Panc1 (cell line): Measurements from ENCODE around the gene RSAD1. TPM values are rescaled to one million over a fixed set of nuclear protein-coding genes. Genes with fewer than 3 reads are reported as not detected.

Experiments
- ATAC-seq: fragments of 200-7000 bp; cut with Tn5 transposase; 2 replicates; pipeline ENCODE4 v1.9.1; 2020; ENCODE audit warnings: mild to moderate bottlenecking, moderate library complexity
- BruUV-seq: library from RNA; stranded (reverse); fragments of 400-500 nt; replicated peaks from 2 replicates; lab custom pipeline; 2021; lab: Mats Ljungman, UMichigan
- CTCF ChIA-PET: fragments of 300-600 bp; sonication (Branson Sonifier 250); formaldehyde crosslinking; loops from one replicate; lab custom pipeline; 2022; ENCODE audit warnings: antibody characterized with exemption; lab: Charles Lee
- POLR2A ChIA-PET: fragments of 300-600 bp; sonication (Branson Sonifier 250); formaldehyde crosslinking; loops from one replicate; lab custom pipeline; 2022; ENCODE audit warnings: antibody characterized with exemption; lab: Charles Lee
- DNase-seq: peaks from one replicate; pipeline ENCODE4 v3.0.0-alpha.2; 2010; ENCODE audit warnings: low read depth, low spot score
- H3K27ac ChIP-seq: 2 replicates; pipeline ENCODE4 v1.5.1; 2011; ENCODE audit warnings: mild to moderate bottlenecking, low read length, inconsistent platforms
- H3K27me3 ChIP-seq: fragments of 200-500 bp; sonication (Bioruptor generic); 2 replicates; pipeline ENCODE4 v1.6.0; 2014; ENCODE audit warnings: low read length, inconsistent platforms; ENCODE audit not compliant: control insufficient read depth, insufficient read depth
- H3K36me3 ChIP-seq: fragments of 200-500 bp; sonication (Bioruptor generic); 2 replicates; pipeline ENCODE4 v1.5.1; 2014; ENCODE audit warnings: inconsistent platforms, mild to moderate bottlenecking, low read length, moderate library complexity; ENCODE audit not compliant: control insufficient read depth, insufficient read depth
- H3K4me1 ChIP-seq: 2 replicates; pipeline ENCODE4 v1.5.1; 2011; ENCODE audit warnings: inconsistent platforms, mild to moderate bottlenecking, low read length, moderate library complexity; ENCODE audit not compliant: control insufficient read depth, insufficient read depth
- H3K4me3 ChIP-seq, 2 experiments: 2 replicates each; pipeline ENCODE4 v1.5.1; 2011 to 2012; ENCODE audit warnings: low read depth in 2 of 2, low read length in 2 of 2, mild to moderate bottlenecking in 2 of 2, inconsistent platforms in 1 of 2, moderate library complexity in 1 of 2
- H3K9me3 ChIP-seq: fragments of 200-500 bp; sonication (Bioruptor generic); 2 replicates; pipeline ENCODE4 v1.5.1; 2014; ENCODE audit warnings: low read depth, mild to moderate bottlenecking, inconsistent platforms, low read length, moderate library complexity; ENCODE audit not compliant: control insufficient read depth, insufficient read depth
- CTCF ChIP-seq: fragments of 450-650 bp; IDR thresholded peaks from 2 replicates; pipeline ENCODE4 v1.5.1; 2017; ENCODE audit warnings: mild to moderate bottlenecking
- POLR2AphosphoS5 ChIP-seq: IDR thresholded peaks from 2 replicates; pipeline ENCODE4 v1.6.1; 2012; ENCODE audit warnings: mild to moderate bottlenecking, low read depth, low read length, moderate library complexity
- REST ChIP-seq, 2 experiments: IDR thresholded peaks; 2 replicates each; pipeline ENCODE4 v1.6.1; 2011 to 2012; ENCODE audit warnings: low read depth in 2 of 2, control low read depth in 1 of 2, low read length in 1 of 2, mild to moderate bottlenecking in 1 of 2, moderate library complexity in 1 of 2; ENCODE audit not compliant: insufficient read depth in 1 of 2
- SIN3A ChIP-seq: IDR thresholded peaks from 2 replicates; pipeline ENCODE4 v1.6.1; 2012; ENCODE audit warnings: low read depth, mild to moderate bottlenecking, low read length, moderate library complexity, borderline replicate concordance; ENCODE audit not compliant: insufficient read depth
- TCF7L2 ChIP-seq: IDR thresholded peaks from 2 replicates; pipeline ENCODE4 v1.6.1; 2011; ENCODE audit warnings: mild to moderate bottlenecking, low read depth, low read length, inconsistent platforms
- in situ Hi-C: cut with HindIII; loops from 2 replicates; pipeline ENCODE4 v1.10.0; 2016; ENCODE audit warnings: low sequenced_read_pairs, low pct_unique_long_range_greater_than_20kb
- intact Hi-C: fragments of 100-400 bp; cut with micrococcal nuclease; formaldehyde crosslinking; loops from one replicate; pipeline ENCODE4 v1.10.0; 2022; ENCODE audit not compliant: unreplicated experiment
- total RNA-seq: library from RNA; stranded (reverse); gene quantifications from one replicate; pipeline ENCODE4 v1.2.1, GENCODE V29; 2021; ENCODE audit not compliant: unreplicated experiment

The RSAD1 gene
- total RNA-seq, 1 experiment from 2014 or later: 40.2 TPM

GRCh38 chr17:50535407-50535806 lies 56.7 kb downstream of the RSAD1 start:
- no peak for ATAC-seq
- ChIA-PET POLR2A (no interaction called here), CTCF (no interaction called here)
- no TSS peak for BruUV-seq
- Histone ChIP-seq H3K4me1 (peaks cover 41% of the 10 kb centered on the region), H3K27ac (no peak overlapping the region), H3K36me3 (no peaks in the 10 kb centered on the region; the same call in 1 of the 2 replicates), H3K9me3 (no peaks in the 10 kb centered on the region), H3K27me3 (no peaks in the 10 kb centered on the region), H3K4me3 (no peak overlapping the region)
- TF ChIP-seq TCF7L2 (no peak), CTCF (no peak), SIN3A (no peak), REST (IDR thresholded peaks at IDR 0.05; ENCODE audit: insufficient read depth in 1 of 2, low read depth in 2 of 2, low read length in 1 of 2) (no peak), POLR2AphosphoS5 (no peak)
- intact Hi-C loops: no loop called here
- no peak for DNase-seq
- in situ Hi-C loops: no loop called here

Other genes with a start within 250 kb of the RSAD1 start
- 0.54 TPM for gene TMEM92, start 204.4 kb upstream of the RSAD1 start, total RNA-seq
- gene XYLT2, start 132.7 kb upstream of the RSAD1 start, total RNA-seq: 28.5 TPM
- gene MRPL27, start 105.7 kb upstream of the RSAD1 start, total RNA-seq: 136 TPM
- gene EME1, start 105.6 kb upstream of the RSAD1 start, total RNA-seq: 15.3 TPM
- 167 TPM for gene LRRC59, start 81.3 kb upstream of the RSAD1 start, total RNA-seq
- gene ACSF2, start 52.6 kb upstream of the RSAD1 start, total RNA-seq: 17.2 TPM
- gene CHAD, start 10.0 kb upstream of the RSAD1 start, total RNA-seq: not detected
- gene MYCBPAP, start 29.6 kb downstream of the RSAD1 start, total RNA-seq: 2.2 TPM
- 0.92 TPM for gene EPN3, start 53.9 kb downstream of the RSAD1 start, total RNA-seq
- 82.2 TPM for gene SPATA20, start 68.3 kb downstream of the RSAD1 start, total RNA-seq
- gene CACNA1G, start 81.9 kb downstream of the RSAD1 start, total RNA-seq: 10.0 TPM
- 128 TPM for gene ABCC3, start 156.0 kb downstream of the RSAD1 start, total RNA-seq
- 57.2 TPM for gene ANKRD40, start 229.1 kb downstream of the RSAD1 start, total RNA-seq
- gene LUC7L3, start 240.7 kb downstream of the RSAD1 start, total RNA-seq: 136 TPM